ENCODE data around the gene SSC5D.

DNA sequence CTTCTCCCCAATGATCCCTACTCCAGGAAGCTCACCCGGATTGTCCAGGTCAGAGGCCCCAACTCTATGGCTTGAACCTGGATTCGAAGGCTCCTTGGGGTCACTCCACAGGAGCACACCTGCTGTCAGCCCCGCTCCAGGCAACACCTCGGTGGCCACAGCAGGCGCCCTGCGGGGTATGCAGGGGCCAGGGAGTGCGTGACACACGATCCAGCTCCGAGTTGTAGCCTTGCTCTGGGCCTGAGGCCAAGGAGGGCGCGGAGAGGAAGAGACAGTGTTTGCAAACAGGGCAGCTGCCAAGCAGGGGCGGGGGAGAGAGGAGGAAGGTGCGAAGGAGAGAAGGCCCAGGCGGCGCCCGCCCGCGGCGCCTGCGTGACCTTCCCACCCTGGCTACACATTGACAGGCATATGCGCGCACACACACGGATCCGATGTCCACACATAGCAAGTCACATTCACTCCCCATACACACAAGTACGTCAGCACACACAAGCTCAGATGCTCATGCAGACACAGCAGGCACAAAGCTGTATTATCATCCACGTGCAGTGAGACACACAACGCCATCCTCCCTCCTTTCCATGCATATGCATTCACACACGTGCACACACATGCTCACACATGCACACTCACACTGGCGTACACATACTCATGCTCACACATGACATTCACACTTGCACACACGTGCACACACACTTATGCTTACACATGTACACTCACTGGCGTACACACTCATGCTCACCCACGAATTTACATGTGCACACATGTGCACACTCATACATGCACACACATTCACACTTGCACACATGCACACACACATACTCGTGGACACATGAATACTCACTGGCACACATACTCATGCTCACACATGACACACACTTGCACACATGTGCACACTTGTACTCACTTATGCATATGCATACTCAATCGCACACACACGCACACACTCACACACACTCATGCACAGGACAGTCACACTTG, 38.3 kb downstream of the SSC5D start:
- TF ChIP-seq POLR2AphosphoS5 (IDR thresholded peaks at IDR 0.05; ENCODE audit: low read depth, low read length) (no peak; the same call in 1 of the 2 replicates), POLR2A (IDR thresholded peaks at IDR 0.05; ENCODE audit: low read depth, low read length) (no peak)
